Measurements from ENCODE around the gene ZNF621. TPM values are rescaled to one million over a fixed set of nuclear protein-coding genes. Genes with fewer than 3 reads are reported as not detected.
A peak's percentile ranks its signal among the peaks of the same experiment; 100 is the strongest.

The ZNF621 gene
- total and polyA plus RNA-seq, 9 of the 15 experiments (the other 6 are each of a cell fraction or from before 2014, with no cell fraction given), result 4.7 to 28.9 (median 20.6) TPM

DNA sequence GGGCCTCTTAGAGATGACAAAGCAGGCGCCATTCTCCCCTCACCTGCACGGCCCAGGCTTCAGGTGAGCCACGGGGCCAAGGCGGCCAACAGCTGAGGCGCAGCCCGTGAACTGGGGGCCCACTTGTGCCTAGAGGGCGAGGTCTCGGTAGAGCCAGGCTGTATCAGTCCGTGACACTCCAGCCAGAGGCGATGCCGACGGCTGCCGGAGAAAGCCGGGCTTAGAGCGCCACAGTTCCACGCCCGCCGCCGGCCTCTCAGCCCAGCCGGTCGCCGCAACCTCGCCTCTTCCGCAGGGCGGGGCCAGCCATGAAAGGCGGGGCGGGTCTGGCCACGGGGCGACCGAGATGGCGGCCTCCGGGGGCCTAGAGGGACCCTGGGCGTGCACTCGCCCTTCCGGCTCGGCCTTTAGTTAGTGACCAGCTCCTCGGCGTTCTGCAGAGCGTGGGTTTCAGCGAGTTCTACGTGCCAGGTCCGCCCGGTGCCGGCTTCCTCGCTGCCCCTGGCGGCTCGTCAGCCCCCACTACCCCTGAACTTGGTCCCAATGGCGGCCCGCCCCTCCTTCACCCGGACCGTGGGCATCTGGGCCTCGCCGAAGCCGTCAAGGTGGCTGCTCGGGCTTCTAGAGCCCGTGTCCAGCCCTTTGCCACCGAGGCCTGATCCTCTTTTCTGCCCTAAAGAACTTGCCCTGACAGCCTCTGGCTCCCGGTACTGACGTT is at the start of gene ZNF621 (continued):
- peak; percentile 91 for TF ChIP-seq ETV5 (CRISPR knock-in tag; IDR thresholded peaks at IDR 0.05; ENCODE audit: low read depth)
- no peak for TF ChIP-seq ATF3 (IDR thresholded peaks at IDR 0.05)
- TF ChIP-seq ATF3 (CRISPR knock-in tag; conservative IDR thresholded peaks at IDR 0.05), result no peak; the same call in 1 of the 2 replicates
- no peak for TF ChIP-seq SIX5 (IDR thresholded peaks at IDR 0.05; ENCODE audit: borderline replicate concordance in 1 of 2, insufficient read depth in 1 of 2, low read depth in 1 of 2, low read length in 2 of 2)
- TF ChIP-seq SMARCA4 (IDR thresholded peaks at IDR 0.05), result no peak
- TF ChIP-seq KDM2B (CRISPR knock-in tag; IDR thresholded peaks at IDR 0.05), result no peak
- no peak for TF ChIP-seq HMG20B (CRISPR knock-in tag; IDR thresholded peaks at IDR 0.05)
- TF ChIP-seq GABPB2 (CRISPR knock-in tag; conservative IDR thresholded peaks at IDR 0.05), result no peak
- TF ChIP-seq ZNF280A (IDR thresholded peaks at IDR 0.05; ENCODE audit: low read depth, partially characterized antibody), result no peak
- TF ChIP-seq, protein P1, sequence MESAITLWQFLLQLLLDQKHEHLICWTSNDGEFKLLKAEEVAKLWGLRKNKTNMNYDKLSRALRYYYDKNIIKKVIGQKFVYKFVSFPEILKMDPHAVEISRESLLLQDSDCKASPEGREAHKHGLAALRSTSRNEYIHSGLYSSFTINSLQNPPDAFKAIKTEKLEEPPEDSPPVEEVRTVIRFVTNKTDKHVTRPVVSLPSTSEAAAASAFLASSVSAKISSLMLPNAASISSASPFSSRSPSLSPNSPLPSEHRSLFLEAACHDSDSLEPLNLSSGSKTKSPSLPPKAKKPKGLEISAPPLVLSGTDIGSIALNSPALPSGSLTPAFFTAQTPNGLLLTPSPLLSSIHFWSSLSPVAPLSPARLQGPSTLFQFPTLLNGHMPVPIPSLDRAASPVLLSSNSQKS (CRISPR knock-in tag; IDR thresholded peaks at IDR 0.05), result no peak
- no peak for TF ChIP-seq PPARD (CRISPR knock-in tag; IDR thresholded peaks at IDR 0.05)
- TF ChIP-seq SIN3B (IDR thresholded peaks at IDR 0.05; ENCODE audit: low read depth), result peak; percentile 80
- TF ChIP-seq, protein P2, sequence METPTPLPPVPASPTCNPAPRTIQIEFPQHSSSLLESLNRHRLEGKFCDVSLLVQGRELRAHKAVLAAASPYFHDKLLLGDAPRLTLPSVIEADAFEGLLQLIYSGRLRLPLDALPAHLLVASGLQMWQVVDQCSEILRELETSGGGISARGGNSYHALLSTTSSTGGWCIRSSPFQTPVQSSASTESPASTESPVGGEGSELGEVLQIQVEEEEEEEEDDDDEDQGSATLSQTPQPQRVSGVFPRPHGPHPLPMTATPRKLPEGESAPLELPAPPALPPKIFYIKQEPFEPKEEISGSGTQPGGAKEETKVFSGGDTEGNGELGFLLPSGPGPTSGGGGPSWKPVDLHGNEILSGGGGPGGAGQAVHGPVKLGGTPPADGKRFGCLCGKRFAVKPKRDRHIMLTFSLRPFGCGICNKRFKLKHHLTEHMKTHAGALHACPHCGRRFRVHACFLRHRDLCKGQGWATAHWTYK (CRISPR knock-in tag; IDR thresholded peaks at IDR 0.05), result peak; percentile 6
- TF ChIP-seq BRD4 (IDR thresholded peaks at IDR 0.05), result peak; percentile 95
- TF ChIP-seq HNRNPLL (IDR thresholded peaks at IDR 0.05; ENCODE audit: low read depth, low read length, poor library complexity, severe bottlenecking), result peak; percentile 36
- TF ChIP-seq ZEB2 (IDR thresholded peaks at IDR 0.05), result peak; percentile 97
- TF ChIP-seq RAD21 (CRISPR knock-in tag; conservative IDR thresholded peaks at IDR 0.05 in 1 of 2, IDR thresholded peaks at IDR 0.05 in 1 of 2), result peak in 1 of 2 experiments; percentile 44; a peak in 2 of 4 replicates
- TF ChIP-seq TAF1 (IDR thresholded peaks at IDR 0.05; ENCODE audit: control insufficient read depth, extremely low read depth, insufficient read depth, low read length, severe bottlenecking), result peak; percentile 98
- TF ChIP-seq CEBPB (tag; IDR thresholded peaks at IDR 0.05), result no peak
- no peak for TF ChIP-seq PHB2 (IDR thresholded peaks at IDR 0.05; ENCODE audit: low read depth)
- peak; percentile 79 for TF ChIP-seq SOX6 (IDR thresholded peaks at IDR 0.05)
- no peak for TF ChIP-seq STAT5B (CRISPR knock-in tag; IDR thresholded peaks at IDR 0.05)
- TF ChIP-seq MED1 (CRISPR knock-in tag; IDR thresholded peaks at IDR 0.05; ENCODE audit: borderline replicate concordance), result no peak
- TF ChIP-seq RBM22 (IDR thresholded peaks at IDR 0.05; ENCODE audit: low read depth, low read length, poor library complexity, severe bottlenecking), result peak; percentile 54
